Measurements from ENCODE around the gene LMF1. TPM values are rescaled to one million over a fixed set of nuclear protein-coding genes. Genes with fewer than 3 reads are reported as not detected.

LMF1 gene
- total and polyA plus RNA-seq, 2 of the 13 experiments (the other 11 are each of a cell fraction or from before 2014, with no cell fraction given) = 6.8 to 8.5 TPM

- intact Hi-C loops (cut with micrococcal nuclease; ENCODE audit: unreplicated experiment) = no loop called here
- BruUV-seq (replicated peaks) = no TSS peak
- FAIRE-seq (no peak), ATAC-seq (no peak), DNase-seq (ENCODE audit: low spot score) (no peak)
- Histone ChIP-seq H3K9me3 (ENCODE audit: low read length) (peaks cover 10% of the 10 kb centered on the region; the same call in 1 of the 2 replicates), H3K36me3 (replicated peaks in 1 of 2; ENCODE audit: control insufficient read depth in 1 of 2, insufficient read depth in 2 of 2, low read length in 2 of 2) (no peaks in the 10 kb centered on the region), H4K20me1 (ENCODE audit: insufficient read depth, low read length) (no peaks in the 10 kb centered on the region; the same call in 1 of the 2 replicates), H3K27ac (ENCODE audit: extremely low read length, insufficient read depth, low read length) (no peak overlapping the region), H3K4me2 (ENCODE audit: low read depth, low read length) (no peak overlapping the region), H3K27me3 (ENCODE audit: control insufficient read depth in 1 of 2, insufficient read depth in 2 of 2, low read length in 2 of 2) (no peaks in the 10 kb centered on the region; a peak in 2 of 5 replicates), H3K4me3 (replicated peaks in 1 of 3; ENCODE audit: insufficient read depth in 1 of 3, low read depth in 2 of 3, low read length in 3 of 3) (no peak overlapping the region), H3K79me2 (ENCODE audit: insufficient read depth, low read length) (no peaks in the 10 kb centered on the region), H3K4me1 (ENCODE audit: insufficient read depth, low read length) (no peaks in the 10 kb centered on the region), H2AFZ (ENCODE audit: low read length) (no peak overlapping the region), H3K9ac (ENCODE audit: insufficient read depth, low read depth, low read length) (no peak overlapping the region)
- WGBS (ENCODE audit: low lambda C conversion rate) = 53% methylated on average over 19 of the region's 21 CpGs
- in situ Hi-C loops (cut with HindIII; ENCODE audit: extremely low pct_ligation_motif_present, low pct_unique_long_range_greater_than_20kb) = no loop called here
- TF ChIP-seq SP1 (IDR thresholded peaks at IDR 0.05) = no peak
- TF ChIP-seq SP1 (CRISPR knock-in tag; IDR thresholded peaks at IDR 0.05) = no peak
- no peak for TF ChIP-seq CBX2 (IDR thresholded peaks at IDR 0.05; ENCODE audit: low read depth, low read length)
- TF ChIP-seq CBX2 (CRISPR knock-in tag; IDR thresholded peaks at IDR 0.05; ENCODE audit: low read depth) = no peak
- no peak for TF ChIP-seq ZNF276 (CRISPR knock-in tag; IDR thresholded peaks at IDR 0.05; ENCODE audit: low read depth)
- TF ChIP-seq CCAR2 (optimal IDR thresholded peaks at IDR 0.05; ENCODE audit: low read depth, low read length) = no peak
- no peak for TF ChIP-seq KLF12 (CRISPR knock-in tag; IDR thresholded peaks at IDR 0.05; ENCODE audit: borderline replicate concordance)
- TF ChIP-seq ZBTB43 (CRISPR knock-in tag; conservative IDR thresholded peaks at IDR 0.05) = no peak
- no peak for TF ChIP-seq ZNF253 (CRISPR knock-in tag; IDR thresholded peaks at IDR 0.05; ENCODE audit: borderline replicate concordance)
- no peak for TF ChIP-seq THAP11 (CRISPR knock-in tag; IDR thresholded peaks at IDR 0.05)
- TF ChIP-seq ZNF674 (CRISPR knock-in tag; IDR thresholded peaks at IDR 0.05; ENCODE audit: low read depth) = no peak
- no peak for TF ChIP-seq ATF7 (IDR thresholded peaks at IDR 0.05)
- TF ChIP-seq ATF7 (CRISPR knock-in tag; IDR thresholded peaks at IDR 0.05) = no peak
- TF ChIP-seq RBAK (CRISPR knock-in tag; IDR thresholded peaks at IDR 0.05) = no peak
- ChIA-PET POLR2A (no interaction called here), CTCF (ENCODE audit: low intra/inter-chr PET ratio, low total read pairs) (no interaction called here)
Measured at GRCh38 chr16:881219-882097, 89.3 kb downstream of the LMF1 start.

Measured in HepG2 (cell line).